EH (cell line): Measurements from ENCODE around the gene CPXM1.

Experiments
- DNase-seq: peaks from one replicate; pipeline ENCODE4 v3.0.0-alpha.2; 2015; ENCODE audit warnings: low read depth

Gene CPXM1

GRCh38 chr20:2763186-2763585 is 37.2 kb downstream of the CPXM1 start:
- DNase-seq = no peak

DNA sequence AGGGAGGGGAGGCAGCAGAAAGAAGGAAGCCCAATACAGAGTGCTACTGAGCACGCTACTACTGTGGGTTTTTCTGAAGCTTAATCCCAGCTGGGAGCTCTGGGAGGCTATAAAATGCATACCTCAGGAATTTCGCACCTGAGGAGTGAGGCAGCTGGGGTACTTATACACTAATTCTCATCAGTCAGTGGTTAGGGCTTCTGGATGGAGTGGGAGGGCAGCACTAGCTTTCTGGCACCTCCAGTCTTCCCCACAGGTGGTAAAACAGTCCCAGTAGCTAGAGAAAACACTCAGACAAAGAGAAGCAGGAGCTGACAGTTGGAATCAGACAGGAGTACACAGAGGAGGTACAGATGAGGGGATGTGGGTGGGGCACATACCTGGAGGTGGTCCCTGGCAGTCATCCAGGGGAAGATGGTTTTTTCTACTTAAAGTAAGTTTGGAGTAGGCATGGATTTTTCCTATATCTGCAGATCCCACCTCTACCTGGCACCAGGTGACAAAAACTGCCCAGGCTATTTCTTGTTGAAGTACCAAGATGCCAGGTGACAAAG is 37.8 kb downstream of the CPXM1 start:
- DNase-seq = no peak

DNA sequence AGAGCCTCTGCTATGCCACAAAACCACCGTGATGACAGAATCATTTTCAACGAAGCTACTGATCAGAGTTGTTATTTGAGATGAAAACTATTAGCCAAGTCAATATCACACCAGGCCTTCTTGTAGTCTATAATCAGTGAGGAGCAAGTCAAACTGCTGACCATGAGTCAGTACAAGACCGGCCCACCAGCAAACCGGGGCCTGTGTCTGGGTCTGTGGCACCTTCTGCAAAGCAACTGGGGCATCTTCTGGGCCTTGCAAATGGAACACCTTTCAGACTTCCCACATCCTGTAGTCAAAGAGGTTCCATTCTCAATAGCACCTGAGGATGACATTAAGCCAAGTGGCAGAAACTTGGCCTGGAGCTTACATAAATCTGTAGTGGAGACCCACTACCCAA is 38.5 kb downstream of the CPXM1 start:
- DNase-seq = no peak

DNA sequence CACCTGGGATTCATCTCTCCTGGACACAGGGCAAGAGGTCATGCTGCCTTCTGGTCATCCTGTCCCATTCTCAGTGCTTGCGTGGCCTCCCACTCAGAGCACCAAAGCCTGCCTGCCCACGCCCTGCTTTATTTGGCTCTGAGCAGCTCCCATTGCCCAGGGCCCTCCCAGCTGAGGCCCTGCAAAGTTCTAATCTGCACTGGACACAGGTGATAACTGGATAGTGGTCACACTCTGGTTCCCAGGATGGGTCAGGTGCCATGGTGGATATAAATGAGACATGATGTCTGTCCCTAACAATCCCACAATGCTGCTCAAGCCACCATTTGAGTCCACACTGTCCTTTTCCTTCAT is 39.5 kb downstream of the CPXM1 start:
- no peak for DNase-seq

- no peak for DNase-seq
These were observed 40.0 kb downstream of the CPXM1 start for GRCh38 chr20:2760297-2760951.

DNA sequence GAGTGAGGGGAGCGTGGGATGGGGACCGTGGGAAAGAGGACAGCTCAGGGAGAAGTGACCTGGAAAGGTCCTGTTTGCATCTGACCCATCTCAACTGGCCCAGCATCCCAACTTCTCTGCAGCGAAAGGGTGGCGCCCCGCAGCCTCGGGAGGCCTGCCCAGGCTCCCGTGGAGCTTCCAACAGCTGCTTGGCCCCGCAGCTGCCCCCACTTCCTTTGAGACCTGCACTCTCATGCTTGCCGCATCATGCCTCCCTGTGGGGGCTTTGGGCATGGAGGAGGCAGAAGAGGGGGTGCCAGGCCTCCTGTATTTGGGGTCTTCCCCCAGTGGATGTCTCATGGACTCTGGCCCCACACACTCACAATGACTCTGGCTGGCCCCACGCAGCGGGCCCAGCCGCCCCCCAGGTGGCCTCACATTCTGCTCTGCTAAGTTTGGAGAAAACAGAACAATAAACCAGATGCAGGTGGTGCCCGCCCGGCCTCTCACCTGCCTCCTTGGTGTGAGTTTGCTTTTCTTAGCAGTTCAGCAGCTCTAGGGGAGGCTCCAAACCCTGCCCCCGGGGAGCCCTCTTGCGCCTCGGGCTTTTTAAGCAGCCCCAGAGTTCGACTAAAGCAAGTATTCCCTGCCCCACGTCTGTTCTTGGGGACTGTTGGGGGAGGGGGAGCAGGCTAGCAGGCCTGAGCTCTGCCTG is 40.7 kb downstream of the CPXM1 start:
- DNase-seq = no peak

DNA sequence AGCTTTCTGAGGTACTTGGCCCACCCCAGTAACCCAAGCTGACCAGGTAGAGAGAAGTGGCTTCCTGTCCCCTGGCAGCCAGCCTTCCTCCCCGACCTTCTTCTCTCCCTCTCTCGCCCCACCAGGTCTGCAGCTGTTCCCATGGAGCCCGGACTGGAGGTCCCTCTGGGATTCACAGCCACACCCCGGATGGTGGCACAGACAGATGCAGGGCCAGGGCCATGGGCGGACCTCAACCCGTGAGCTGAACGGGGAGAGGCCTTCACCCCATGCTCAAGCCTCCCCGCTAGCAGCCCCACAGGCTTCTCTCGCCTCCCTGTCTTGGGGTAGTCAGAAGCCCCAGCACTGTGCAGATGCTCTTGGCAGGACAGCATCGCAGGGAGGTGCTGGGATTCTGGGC is 41.3 kb downstream of the CPXM1 start:
- DNase-seq = no peak

- no peak for DNase-seq
These were observed 42.5 kb downstream of the CPXM1 start for GRCh38 chr20:2757969-2758368.

GRCh38 chr20:2757001-2757400 is 43.4 kb downstream of the CPXM1 start:
- no peak for DNase-seq

DNA sequence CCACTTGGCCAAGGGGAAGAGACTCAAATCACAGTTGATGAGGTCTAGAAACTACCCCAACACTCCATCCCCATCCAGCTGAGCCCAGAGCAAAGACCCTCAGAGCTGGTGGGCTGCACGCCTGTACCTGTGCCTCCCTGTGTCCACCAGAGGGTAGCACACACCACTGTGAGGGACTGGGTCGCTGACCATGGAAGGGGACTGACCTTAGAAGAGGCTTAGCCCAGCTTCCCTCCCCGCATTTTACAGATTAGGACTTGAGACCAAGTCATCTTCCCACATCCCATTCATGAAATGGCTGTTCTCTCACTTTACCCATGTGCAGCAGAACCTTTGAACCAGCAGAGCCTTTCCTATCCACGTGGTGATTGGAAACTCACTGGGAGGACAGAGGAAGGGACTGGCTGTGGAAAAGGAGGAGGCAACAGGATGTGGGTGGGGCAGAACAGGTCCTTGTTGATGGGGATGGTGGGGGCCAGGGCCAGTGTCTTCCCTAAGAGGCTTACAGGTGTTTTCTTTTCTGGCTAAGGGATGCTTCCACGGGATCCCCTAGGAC is 44.3 kb downstream of the CPXM1 start:
- DNase-seq = peak; percentile 62

- no peak for DNase-seq
These were observed 44.9 kb downstream of the CPXM1 start for GRCh38 chr20:2755451-2756055.

DNA sequence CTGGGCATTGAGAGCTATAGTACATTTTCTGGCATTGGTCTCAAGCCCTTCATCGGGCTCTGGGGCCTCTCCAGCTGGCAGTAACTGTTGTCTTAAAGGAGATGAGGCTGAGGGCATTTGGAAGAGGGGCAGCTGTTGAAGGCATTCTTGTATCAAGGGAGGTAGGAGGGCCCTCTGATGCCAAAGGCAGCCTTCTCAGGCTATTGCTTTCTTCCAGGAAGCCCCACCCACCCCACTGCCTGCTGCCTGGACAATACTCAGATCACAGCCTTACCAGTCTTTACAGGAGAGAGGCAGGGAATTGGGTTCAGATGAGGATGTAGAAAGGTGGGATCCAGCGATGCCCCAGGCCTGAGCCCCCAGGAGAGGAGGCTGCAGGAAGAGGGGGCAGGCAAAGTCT is 46.0 kb downstream of the CPXM1 start:
- DNase-seq = no peak

DNA sequence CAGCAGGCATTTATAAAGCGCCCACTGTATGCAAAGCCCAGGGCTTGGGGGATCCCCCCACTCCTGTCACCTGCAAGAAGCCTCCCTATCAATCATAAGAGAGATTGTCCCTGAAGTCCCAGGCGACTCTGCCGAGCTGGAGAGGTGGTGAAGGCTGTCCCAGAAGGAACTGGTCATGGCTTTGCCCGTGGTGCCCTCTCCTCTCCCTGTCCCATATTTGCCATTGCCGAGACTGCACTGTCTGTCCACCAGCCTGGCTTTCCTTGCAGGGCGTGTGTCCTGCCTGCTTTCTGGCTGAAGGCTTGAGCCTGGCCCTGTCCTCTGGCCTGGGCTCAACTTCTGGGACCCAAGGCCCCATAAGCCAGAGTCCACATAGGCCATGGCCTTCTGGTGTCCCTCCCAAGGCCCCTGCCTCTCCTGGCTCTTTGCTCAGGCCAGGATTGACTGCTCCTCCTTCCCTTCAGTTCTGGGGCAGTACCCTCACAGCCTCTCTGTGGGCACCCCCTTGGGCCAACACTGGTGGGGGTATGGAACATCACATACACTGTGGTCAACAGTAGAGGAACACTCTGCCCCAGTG is 46.9 kb downstream of the CPXM1 start:
- DNase-seq = no peak

DNA sequence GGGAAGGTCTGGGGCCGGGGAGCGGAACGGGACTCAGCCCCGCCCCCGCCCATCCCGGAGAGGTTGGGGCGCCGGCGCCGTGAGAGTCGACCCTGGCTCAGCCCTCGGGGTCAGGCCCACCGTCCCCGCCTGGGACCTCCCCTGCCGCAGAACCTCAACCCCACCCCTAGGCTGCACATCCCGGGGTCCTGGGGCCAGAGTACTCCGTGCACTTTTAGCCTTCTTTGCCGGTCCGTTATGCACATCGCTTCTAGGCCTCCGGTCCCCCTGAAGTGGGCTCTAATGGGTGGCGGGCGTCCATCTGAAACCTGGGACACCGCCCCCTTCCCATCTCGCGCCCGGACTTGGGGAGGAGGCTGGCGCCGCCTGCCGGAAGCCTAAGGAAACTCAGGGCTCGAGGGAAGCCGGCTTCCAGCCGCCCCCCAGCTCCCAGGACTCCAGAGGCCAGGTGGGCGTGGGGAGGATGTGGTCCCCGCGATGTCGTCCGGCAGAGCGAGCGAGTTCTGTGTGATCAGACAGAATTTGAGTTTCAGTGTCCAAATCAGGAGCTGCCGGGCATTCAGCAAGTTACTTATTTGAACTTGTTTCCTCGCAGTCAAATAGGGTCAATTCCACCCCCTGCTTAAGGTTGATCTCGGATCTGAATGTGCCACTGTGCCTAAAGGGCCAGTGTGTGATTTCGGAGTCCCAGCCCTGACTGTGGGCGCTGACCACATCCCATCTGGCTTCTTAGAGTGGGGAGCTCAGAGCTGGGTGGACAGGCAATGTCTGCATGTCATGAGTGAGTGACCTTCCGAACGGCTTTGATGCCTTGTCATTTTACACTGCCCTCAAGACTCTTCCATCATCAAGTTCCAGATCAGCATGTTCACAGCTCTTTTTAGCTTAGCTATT is 47.6 kb downstream of the CPXM1 start:
- peak; percentile 53 for DNase-seq

DNA sequence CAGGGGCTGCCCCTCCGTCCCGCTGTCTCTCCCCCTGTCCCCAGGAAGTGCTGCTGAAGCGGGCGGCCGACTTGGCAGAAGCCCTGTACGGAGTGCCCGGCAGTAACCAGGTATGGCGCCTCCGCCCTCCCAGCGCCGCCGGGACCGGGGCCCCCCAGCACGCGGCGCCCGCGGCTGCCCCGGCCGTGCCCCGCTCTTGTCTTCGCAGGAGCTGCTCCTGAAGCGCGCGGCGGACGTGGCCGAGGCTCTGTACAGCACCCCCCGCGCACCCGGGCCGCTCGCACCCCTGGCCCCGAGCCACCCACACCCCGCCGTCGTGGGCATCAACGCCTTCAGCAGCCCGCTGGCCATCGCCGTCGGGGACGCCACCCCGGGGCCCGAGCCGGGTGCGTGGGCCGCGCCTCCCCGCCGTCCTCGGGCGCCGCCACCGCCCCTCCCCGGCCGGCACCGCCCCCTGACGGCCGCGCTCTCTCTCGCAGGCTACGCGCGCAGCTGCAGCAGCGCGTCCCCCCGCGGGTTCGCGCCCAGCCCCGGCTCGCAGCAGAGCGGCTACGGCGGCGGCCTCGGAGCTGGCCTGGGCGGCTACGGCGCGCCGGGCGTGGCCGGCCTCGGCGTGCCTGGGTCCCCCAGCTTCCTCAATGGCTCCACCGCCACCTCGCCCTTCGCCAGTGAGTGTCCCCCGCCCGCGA is 48.4 kb downstream of the CPXM1 start:
- DNase-seq = peak; percentile 16

DNA sequence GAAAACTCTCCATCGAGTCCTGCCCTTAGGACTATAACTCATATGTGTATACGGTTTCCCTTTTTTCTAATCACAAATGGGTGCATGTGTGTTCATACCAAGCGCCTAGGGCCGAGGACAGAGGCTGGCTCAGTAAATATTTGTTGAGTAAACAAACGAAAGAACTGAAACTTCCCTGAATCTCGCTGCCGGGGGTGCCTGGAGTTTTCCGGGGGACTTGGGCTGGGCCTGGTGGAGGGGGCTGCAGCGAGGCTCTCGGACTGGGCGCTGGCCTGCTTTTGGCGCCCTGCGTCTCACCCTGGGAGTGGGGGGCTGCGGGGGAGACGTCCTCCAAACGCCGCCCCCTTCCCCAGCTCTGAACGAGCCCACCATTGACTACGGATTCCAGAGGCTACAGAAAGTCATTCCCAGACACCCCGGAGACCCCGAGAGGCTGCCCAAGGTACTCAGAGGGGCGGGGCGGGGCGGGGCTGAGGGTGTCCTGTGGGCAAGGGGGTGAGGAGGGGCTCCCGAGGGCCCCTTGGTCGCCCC is 49.0 kb downstream of the CPXM1 start:
- no peak for DNase-seq

DNA sequence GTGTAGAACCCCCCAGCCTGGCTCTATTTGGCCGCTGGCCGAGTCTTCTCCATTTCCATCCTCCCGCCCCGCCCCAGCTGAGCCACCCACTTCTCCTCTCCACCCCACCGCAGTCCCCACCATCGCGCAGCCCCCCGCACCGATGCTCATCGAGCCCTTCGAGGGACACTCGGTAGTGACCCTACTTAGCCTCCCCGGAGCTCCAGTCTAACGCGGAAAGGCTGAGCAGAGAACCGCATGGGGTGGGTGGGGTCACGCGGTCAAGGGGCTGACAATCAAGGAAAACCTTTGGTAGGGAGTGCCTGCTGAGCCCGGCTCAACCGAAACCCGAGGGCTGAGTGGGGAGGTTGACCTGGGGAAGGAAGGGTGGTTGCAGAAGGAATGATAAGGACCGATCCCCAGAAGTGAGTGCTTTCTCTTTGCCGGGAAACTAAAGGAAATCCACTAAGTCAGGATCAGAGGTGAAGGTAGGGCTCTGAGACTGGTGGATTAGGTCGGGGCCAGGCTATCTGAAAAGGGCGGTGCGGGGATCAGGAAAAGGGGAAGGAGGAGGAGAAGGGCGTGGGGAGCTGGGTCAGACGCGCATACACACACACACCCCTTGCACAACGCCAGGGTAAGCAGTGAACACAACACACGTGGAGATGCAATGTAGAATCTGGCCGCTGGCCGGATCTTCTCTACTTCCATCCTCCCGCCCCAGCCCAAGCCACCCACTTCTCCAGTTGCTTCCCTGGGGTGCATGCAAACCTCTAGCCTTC is 49.8 kb downstream of the CPXM1 start:
- DNase-seq = peak; percentile 49

DNA sequence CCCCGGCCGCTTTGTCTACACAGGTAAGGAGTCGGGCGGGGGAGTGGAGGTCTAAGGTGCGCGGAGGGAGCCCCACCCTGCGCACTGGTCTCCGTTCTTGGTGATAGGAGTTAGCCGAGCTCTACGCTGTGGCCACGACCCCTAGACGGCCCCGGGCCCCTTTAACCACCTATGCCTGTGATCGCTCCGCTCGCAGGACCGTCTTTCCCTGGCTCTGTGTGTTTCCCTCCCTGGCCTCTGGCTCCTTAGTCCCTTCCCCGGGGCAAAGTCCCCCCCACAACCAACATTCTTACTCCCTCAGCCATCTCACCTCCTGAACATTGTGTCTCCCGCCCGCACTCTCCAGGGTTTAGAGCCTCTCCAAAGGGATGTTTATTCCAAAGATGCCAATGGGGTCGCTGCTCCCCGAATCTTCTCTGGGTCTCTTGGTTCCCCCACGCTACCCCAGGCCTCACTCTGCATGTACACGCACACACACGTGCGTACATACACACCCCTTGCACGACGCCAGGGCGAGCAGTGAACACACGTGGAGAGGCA is 50.4 kb downstream of the CPXM1 start:
- DNase-seq = no peak

DNA sequence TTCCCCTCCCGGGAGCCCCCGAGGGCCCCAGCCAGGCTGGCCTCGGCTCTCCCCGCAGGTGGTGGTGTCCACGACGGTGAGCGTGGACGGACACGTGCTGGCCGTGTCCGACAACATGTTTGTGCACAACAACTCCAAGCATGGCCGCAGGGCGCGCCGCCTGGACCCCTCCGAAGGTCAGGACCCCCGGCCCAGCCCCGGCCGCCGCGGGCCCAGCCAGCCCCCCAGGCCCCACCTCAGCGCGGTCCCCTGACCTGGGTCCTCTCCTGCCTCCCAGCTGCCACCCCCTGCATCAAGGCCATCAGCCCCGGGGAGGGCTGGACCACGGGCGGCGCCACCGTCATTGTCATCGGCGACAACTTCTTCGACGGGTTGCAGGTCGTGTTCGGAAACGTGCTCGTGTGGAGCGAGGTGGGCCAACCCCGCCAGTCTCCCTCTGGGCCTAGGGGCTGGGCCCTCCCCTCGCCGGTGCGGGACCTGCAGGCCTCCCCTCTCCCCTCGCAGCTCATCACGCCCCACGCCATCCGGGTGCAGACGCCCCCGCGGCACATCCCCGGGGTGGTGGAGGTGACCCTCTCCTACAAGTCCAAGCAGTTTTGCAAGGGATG is 51.0 kb downstream of the CPXM1 start:
- DNase-seq = no peak
